Right lobe of liver (tissue), 4 donors: ENCODE data around the gene PTPRT.

Source experiments
- CTCF ChIP-seq, 4 donors: fragments of 200-600 bp in 3 of 4; fragments of 450-650 bp in 1 of 4; IDR thresholded peaks; one replicate each; pipeline versions ENCODE4 v1.5.1 to v1.8.0; 2016 to 2022; ENCODE audit warnings: antibody characterized with exemption in 4 of 4, mild to moderate bottlenecking in 2 of 4
- POLR2A ChIP-seq: fragments of 450-650 bp; IDR thresholded peaks from one replicate; pipeline ENCODE4 v1.6.1; 2017; ENCODE audit warnings: antibody characterized with exemption, mild to moderate bottlenecking
- donor health status: DM: no; HTN: no; CAD: no.
- donor health status: DM: no; HTN: no; CAD: no.
- donor health status: DM: no; HTN: yes; CAD: no.

- TF ChIP-seq CTCF (IDR thresholded peaks at IDR 0.05) (no peak), POLR2A (no peak)
These were observed 8.9 kb upstream of the PTPRT start for GRCh38 chr20:43198607-43199006.
